ENCODE measurements around the gene PGF. TPM values are rescaled to one million over a fixed set of nuclear protein-coding genes. Genes with fewer than 3 reads are reported as not detected.

PGF gene
- total RNA-seq, 1 experiment from 2014 or later: 82.3 TPM

DNA sequence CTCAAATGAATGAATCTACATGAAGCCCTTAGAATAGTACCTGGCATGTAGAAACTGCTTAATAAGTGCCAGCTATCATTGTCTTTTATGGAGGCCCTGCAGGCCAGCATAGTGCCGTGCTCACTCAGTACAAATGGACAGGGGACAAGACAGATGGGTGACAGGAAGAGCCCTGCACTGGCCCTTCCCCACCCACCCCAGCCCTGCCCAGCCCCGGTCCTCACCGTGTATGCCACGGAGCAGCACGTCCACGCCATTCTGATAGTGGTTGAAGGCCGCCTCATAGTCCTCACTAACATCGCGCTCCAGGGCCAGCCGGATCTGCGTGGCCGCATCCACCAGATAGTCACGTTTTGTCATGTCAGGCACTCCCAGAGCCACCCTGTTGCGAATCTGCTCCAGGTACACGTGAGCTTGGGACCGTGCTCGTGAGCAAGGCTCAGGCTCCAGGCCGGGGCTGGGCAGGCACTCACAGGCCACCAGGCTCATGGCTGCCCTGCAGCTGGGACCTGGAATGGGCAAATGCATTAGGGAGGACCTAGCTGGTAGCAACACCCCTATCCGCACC, 34.3 kb downstream of the PGF start:
- no peak for DNase-seq (ENCODE audit: low read depth)

DNA sequence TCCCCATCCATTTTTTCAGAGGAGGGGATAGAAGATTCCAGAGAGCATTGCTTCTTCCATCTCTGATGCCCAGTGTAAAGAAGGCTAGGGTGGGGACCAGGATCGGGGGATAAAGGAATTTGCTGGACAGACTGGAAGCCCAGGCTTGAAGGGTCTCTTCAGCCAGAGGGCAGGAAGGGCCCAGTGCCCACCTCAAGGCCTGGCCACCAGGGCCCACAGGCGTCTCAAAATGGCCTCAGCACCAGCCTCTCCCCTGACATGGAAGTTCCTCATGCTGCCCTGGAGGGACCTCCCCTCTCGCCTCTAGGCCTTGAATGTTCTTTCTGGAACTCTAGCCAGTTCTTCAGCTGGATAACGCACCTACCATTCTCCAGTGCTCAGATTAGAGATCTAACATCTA, 35.1 kb downstream of the PGF start:
- DNase-seq (ENCODE audit: low read depth): no peak

DNA sequence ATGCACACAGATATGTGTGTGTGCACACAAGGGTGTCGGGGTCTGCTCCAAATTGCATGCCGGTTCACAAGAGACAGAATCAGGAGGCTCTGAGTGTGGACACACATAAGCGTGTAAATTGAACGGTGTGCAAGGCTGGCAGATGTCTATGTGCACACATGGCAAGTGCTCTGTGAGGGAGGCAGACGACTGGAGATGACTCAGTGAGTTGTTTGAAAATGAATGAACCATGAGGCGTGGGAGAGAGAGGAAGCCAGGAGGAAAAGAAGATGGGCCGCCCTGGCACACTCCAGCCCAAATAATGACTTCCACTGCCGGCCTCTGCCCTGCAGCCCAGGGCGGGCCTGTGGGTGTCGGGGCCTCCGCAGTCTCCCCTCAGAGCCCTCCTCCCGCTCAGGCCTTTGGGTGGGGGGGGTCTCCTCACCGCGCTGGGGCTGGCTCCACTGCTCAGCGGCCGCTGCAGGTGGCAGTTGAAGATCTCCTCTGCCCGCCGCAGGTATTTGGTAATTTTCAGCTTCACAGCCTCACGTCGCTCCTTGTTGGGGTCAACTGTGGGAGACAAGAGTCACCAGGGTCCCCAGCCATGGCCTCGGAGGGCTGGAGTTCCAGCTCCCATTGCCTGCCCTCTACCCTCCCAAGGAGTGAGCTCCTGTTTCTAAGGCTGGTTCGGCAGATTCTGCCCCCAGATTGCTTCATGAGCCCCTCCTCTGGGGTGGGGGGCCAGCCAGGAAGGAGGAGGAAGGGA, 35.8 kb downstream of the PGF start:
- no peak for DNase-seq (ENCODE audit: low read depth)

DNA sequence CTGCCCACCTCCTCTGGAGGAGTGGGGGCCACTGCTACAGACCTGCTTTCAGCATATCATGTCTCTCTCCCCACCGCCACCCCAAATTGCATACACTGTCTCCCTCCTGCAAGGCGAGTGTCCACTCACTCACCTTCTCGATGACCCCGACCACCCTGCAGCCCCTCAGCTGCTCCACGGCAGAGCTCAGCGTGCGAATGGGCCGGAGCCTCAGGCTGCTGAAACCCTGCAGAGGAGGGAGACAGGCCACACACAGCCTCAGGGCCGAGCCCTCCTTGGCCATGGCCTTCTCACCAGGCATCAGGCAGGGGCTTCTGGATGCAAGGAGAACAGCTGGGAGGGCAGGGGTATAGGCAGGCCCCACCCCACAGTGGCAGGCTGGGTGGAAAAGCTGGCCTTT, 37.0 kb downstream of the PGF start:
- no peak for DNase-seq (ENCODE audit: low read depth)

DNA sequence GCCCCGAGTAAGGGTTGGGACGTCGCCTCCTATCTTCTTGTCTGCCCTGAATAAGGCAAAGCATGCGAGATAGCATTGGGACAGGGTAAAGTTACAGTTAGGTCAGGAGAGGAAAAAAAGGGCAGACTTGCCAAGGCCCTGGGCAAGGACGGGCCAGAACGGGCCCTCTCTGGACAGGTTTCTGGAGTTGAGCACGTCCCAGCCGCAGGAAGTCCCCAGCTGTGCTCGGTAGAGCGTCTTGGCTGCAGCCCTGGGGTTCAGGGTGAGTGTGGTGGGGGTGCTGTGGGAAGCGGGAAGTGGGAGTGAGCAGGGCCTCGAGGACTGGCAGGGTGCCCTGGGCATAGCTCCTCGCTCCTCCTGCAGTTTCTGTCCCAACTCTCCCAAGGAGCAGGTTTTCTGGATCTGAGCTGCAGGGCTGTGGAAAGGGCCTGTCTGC, 37.7 kb downstream of the PGF start:
- no peak for DNase-seq (ENCODE audit: low read depth)

DNA sequence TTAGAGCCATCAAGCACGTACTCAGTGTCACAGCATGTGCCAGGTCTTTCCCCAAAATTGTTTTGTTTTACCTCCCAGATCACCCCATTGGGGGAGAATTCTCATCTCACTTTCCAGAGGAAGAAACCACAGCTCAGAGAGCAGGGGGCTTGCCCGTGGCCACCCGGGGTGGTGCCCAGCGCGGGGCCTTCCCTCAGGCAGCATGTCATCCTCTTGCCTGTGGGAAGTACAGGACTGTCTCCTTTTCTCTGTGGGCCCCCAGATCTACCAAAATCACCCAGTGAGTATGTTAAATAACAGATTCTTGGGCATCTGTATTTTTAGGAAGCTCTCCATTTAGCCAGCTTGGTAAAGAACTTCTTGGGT, 38.2 kb downstream of the PGF start:
- DNase-seq (ENCODE audit: low read depth): no peak

DNA sequence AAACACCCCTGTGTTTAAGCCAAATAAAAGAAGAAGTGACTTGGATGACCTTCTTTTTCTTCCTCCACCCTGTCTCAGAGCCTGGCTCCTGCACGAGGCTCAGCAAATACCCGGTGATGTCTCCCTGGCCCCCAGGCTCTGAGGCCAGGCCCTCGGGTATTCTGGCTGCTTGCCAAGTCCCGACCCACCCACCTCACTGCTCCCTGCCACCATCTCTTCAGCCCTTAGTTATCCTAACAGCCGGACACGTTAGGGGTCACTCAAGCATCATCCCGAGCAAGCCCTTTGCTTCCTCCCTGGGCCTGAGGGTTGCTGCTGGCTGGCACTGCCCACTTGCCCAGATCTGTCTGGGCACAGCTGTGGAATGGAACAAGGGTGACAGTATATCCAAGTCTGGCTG, 39.6 kb downstream of the PGF start:
- DNase-seq (ENCODE audit: low read depth): no peak

DNA sequence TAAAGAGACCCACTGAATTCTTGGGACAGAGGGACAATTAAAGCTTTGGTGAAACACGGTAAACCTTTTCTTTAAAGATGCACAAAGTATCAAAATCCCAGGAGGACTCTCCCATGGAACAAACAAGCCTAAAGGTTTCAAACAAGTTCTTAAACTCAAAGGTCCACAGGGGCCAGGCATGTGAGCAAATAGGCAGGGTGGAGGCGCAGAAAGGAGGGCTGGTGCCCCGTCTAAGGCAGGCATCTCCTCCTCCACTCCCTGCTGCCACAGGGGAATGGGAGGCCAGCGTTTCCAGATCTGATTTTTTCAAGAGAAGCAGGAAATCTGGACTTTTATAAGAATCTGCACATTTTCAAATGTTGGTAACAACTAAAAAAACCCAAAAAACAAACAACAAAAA, 40.0 kb downstream of the PGF start:
- no peak for DNase-seq (ENCODE audit: low read depth)

DNA sequence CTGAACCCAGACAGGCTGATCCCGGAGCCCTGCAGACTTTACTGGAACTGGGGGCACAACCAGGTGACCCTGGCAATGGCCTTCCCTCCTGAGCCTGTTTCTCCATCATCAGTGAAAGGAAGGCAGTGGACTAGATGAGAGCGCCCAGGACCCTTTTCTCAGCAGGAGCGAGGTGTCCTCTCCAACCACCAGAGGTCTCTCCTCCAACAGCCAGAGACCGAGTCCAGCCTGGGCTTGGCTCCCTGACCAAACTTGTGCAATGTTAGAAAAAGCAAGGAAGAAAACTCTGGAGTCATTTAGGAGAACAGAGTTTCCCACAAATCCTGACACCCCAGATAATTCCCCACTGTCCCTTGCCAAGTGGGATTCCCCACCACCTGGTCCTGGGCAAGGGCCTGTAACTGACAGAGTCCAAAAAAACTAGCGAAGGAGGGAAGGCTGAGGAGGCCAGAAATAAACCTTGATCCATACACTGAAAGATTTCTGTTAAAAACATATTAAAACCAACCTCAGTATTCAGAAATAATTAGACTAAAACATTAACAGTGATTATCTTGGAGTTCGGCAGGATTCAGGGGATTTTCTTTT, 41.3 kb downstream of the PGF start:
- DNase-seq (ENCODE audit: low read depth): peak; percentile 79

DNA sequence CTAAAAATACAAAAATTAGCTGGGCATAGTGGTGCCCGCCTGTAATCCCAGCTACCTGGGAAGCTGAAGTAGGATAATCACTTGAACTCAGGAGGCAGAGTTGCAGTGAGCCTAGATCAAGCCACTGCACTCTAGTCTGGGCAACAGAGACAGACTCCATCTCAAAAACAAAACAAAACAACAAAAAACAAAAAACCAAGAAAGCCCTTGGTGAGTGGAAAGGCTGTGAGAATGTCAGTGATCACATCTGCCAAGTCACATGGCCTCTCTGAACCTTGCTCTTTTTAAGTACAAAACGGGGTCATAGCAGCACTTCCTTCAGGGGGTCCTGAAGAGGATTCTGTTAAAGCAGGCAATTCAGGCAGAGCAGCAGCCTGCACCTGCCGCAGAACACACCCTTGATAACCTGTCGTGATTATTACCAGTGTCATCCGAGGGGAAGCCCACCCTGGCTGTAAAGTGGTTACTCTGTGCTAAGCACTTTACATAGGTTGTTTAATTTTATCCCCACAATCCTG, 41.9 kb downstream of the PGF start:
- DNase-seq (ENCODE audit: low read depth): no peak

DNA sequence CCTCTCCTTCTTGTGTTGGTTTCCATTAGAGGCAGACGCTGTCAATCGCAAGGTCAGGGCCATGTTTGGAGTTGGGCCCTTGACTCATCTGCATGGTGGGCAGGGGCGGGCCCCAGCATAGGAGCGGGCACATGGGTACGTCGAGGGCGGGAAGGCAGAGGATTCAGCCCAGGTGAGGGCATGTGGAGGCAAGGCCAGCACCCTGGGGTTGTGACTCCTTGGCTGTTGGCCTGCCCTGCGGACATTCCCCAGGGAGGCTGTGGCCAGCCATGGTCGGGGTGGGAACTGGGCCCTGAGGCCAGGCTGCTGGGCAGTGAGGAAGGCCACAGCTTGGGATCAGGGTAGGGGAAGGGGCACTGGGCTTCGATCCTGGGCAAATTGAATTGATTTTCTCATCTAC, 42.6 kb downstream of the PGF start:
- DNase-seq (ENCODE audit: low read depth): no peak

DNA sequence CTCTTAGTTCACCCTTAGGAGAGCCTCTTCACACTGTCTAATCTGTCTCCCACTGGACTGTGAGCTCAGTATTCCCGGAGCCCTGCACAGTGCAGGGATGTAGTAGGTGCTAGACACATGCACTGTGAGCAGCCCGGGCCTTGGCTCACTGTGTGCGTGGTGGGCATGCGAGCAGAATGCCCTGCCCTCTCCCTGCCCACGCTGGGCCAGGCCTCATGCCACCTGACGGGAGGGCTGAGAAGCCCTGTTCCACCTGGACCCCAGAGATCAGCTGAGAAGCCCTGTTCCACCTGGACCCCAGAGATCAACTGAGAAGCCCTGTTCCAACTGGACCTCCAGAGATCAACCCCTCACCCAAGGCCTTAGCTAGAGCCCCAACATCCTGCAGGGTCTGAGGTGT, 43.3 kb downstream of the PGF start:
- no peak for DNase-seq (ENCODE audit: low read depth)

DNA sequence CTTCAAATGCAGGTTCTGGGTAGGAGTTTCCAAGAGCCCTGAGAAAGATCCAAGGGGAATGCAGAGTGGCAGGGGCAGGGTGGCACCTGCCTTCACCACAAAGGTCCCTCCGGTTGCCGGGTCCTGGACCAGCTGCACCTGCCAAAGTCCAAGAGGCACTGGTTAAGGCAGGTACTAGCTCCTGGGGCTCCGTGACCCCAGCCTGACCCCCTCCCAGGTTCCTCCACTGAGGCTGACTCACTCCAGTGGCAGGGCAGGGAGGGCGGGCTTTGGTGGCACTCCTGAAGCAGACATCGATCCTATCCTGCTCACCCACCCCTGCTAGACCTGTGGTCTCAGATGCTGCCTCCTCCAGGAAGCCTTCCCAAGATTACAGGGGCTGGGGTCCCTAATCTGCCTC, 43.7 kb downstream of the PGF start:
- DNase-seq (ENCODE audit: low read depth): no peak

DNA sequence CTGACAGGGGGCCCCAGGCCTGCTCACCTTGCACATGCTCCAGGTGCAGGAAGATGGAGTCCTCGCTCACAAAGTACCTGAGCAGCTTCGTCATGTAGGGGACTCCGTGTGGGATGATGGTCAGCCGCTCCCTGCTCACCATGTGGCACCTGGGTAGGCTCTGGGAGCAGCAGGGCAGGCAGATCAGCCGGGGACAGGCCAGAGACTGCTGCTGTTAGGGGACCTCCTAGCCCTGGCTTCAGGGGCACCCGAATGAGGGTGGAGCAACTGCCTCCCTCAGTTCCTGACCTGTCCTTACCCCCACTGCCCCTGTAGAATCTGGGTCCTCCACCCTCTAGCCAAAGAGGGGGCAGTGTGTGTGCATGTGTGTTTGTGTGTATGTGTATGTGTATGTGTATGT, 44.2 kb downstream of the PGF start:
- no peak for DNase-seq (ENCODE audit: low read depth)

DNA sequence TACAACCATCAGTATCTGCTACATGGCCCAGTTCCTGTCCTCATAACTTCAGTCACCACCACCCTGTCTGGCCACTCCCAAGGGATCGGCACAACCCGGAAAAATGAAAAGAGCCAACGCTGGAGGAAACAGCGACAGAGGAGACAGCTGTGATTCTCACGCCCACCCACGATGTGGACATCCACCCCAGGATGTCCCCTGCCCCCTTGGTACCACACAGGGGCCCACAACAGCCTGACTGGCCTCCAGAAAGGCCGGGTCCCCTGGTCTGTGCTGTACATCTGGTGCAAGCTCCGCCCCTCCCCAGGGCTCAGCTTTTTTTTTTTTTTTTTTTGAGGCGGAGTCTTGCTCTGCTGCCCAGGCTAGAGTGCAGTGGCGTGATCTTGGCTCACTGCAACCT, 44.8 kb downstream of the PGF start:
- no peak for DNase-seq (ENCODE audit: low read depth)

DNA sequence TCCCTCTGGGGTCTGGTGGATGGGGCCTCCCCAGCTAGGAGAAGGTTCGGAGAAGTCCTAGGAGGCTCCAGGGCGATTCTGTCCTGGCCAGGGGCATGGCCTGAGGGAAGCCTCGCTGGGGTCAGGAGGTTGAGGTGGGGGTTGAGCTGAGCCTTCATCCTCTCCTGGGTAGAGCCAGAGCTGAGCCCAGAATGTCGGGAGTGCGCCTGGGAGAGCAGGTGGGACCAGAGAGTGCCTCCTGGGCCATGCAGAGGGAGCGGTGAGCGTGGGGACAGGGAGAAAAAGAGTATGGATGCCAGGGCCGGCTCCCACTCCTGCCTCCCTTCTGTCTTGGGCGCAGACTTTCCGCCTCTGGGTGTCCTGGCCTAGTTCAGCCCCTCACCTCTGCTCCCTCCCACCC, 45.5 kb downstream of the PGF start:
- no peak for DNase-seq (ENCODE audit: low read depth)

DNA sequence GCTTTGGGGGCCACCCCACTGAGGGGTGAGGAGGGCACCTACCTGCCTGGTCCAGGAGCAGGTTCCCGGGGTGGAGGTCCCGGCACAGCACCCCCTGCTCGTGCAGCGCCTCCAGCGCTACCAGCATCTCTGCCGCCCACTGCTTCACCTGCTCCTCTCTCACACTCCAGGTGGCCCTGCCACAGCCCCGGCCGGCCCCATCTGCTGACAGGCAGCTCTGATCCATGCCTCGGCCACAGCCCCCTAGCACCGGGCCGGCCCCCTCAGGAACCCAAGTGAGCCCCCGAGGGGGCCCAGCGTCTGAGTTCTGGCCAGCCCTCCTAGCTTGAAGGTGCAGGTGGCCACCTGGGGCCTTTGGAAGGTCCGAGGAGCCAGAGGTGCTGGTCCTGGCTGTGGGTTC, 45.9 kb downstream of the PGF start:
- DNase-seq (ENCODE audit: low read depth): no peak

DNA sequence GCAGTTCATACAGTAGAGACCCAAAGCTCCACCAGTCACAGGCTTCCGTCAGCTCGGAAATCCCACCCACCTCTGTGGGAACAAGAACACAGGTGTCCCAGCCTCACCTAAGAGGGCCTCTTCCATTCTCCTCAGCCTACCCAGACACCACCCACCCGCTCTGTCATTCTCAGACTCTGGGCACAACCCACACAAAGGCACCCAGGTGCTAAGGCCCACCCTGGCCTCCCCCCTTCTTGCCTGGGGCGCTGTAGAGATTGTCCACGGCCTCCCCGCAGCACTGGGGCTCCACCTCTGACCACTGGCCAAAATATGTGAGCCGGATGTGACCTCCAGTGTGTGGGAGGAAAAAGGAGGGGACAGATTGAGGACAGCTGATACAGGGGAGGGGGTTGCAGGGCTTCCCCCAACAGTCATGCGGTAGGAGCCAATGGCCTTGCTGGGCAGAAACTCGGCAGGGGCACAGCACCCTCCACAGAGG, 46.5 kb downstream of the PGF start:
- no peak for DNase-seq (ENCODE audit: low read depth)

DNA sequence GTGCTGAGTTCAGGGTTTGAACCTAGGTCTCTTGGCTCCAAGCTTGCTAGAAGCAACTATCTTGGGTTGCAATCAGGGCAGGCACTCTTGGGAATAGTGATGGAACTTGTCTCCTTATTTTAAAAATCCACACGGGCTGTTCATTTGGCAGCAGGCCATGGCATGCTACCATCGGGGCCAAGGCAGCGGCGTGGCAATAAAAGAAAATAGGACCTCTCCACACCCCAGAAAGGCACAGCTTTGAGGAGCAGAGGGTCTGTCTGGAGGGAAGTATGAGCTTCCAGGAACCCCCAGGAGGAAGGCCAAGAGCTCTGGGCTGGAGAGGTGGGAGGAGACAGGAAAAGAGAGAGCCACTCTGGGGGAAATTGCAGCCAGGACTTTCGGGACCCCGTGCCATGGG, 47.7 kb downstream of the PGF start:
- no peak for DNase-seq (ENCODE audit: low read depth)

DNA sequence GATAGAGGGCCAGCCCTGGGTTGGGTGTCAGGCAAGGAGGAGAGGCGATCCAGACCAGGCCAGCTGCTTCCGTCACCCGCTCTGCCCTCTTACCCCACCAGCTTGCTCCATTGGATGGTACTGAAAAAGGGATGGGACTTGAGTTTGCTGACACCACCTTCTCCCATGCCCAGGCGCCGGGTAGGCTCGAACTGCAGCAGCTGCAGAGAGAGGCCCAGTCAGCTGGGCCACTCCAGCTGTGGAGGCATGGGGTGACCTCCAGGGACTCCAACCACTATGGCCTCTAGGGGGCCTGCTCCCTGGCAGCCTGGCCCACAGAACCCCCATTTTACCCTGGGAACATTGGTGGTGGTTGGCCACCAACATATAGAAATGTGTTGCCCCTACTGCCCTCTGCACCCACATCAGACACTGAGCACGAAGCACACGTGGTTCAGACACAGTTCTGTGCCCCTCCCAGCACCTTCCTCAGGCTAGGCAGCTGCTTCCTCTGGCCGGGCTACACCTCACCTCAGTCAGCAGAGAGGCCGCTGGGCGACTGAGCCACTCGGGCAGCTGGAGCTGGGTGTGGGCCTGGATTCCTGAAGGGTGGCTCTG, 48.4 kb downstream of the PGF start:
- peak; percentile 51 for DNase-seq (ENCODE audit: low read depth)

DNA sequence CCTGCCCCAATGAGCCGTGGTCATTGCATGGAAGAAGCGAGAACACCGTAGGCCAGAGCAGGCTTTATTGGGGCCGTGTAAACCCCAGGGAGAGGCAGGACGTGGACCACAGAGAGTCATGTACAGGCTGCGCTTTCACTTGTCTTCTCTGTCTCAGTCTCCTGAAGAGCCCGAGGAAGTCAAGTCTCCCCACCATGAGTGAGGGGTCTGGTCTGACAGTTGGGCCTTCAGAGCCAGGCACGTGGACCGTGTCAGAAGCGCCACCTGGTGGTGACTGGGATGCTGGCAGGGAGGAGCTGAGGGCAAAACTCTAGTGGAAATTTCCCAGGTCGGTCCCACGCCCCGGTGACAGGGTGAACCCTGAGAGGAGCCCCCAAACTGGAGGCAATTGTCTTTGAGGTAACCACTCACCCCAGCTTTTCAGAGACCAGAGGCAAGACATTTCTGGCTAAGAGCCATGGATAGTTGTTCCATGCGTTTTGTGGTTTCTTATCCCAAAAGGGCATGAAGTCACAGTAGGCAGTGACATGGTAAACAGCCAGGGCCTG, 49.7 kb downstream of the PGF start:
- DNase-seq (ENCODE audit: low read depth): peak; percentile 40
